SU-DHL-6 (cell line): ENCODE data around the gene TMEM131L.

Experiments
- EZH2phosphoT487 ChIP-seq: fragments of 200-600 bp; sonication (generic), shearing (Covaris generic); conservative IDR thresholded peaks from 2 replicates; pipeline ENCODE4 v1.6.1; 2018; ENCODE audit warnings: mild to moderate bottlenecking, antibody characterized with exemption, low read length, moderate library complexity, mixed read lengths
- TF ChIP-seq, protein P1 (sequence below): fragments of 200-600 bp; sonication (generic); IDR thresholded peaks from one replicate; pipeline ENCODE4 v1.5.1; 2017; ENCODE audit warnings: antibody characterized with exemption, mild to moderate bottlenecking, low read length, moderate library complexity; ENCODE audit not compliant: insufficient read depth, poor library complexity, severe bottlenecking

GRCh38 chr4:153502584-153502983, 36.4 kb downstream of the TMEM131L start:
- TF ChIP-seq, protein P1, sequence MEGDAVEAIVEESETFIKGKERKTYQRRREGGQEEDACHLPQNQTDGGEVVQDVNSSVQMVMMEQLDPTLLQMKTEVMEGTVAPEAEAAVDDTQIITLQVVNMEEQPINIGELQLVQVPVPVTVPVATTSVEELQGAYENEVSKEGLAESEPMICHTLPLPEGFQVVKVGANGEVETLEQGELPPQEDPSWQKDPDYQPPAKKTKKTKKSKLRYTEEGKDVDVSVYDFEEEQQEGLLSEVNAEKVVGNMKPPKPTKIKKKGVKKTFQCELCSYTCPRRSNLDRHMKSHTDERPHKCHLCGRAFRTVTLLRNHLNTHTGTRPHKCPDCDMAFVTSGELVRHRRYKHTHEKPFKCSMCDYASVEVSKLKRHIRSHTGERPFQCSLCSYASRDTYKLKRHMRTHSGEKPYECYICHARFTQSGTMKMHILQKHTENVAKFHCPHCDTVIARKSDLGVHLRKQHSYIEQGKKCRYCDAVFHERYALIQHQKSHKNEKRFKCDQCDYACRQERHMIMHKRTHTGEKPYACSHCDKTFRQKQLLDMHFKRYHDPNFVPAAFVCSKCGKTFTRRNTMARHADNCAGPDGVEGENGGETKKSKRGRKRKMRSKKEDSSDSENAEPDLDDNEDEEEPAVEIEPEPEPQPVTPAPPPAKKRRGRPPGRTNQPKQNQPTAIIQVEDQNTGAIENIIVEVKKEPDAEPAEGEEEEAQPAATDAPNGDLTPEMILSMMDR, result no peak
- no peak for TF ChIP-seq EZH2phosphoT487
